ENCODE results near the gene CHRNB1.

GRCh38 chr17:7408863-7409262 lies 36.0 kb upstream of the CHRNB1 start:
- TF ChIP-seq TAF1 (IDR thresholded peaks at IDR 0.05; ENCODE audit: borderline replicate concordance, low read depth, low read length) (no peak), POLR2AphosphoS5 (IDR thresholded peaks at IDR 0.05; ENCODE audit: low read depth, low read length) (no peak)
